ENCODE data around the gene EEIG2.

- TF ChIP-seq POLR2A (IDR thresholded peaks at IDR 0.05): no peak
- TF ChIP-seq, protein P1, sequence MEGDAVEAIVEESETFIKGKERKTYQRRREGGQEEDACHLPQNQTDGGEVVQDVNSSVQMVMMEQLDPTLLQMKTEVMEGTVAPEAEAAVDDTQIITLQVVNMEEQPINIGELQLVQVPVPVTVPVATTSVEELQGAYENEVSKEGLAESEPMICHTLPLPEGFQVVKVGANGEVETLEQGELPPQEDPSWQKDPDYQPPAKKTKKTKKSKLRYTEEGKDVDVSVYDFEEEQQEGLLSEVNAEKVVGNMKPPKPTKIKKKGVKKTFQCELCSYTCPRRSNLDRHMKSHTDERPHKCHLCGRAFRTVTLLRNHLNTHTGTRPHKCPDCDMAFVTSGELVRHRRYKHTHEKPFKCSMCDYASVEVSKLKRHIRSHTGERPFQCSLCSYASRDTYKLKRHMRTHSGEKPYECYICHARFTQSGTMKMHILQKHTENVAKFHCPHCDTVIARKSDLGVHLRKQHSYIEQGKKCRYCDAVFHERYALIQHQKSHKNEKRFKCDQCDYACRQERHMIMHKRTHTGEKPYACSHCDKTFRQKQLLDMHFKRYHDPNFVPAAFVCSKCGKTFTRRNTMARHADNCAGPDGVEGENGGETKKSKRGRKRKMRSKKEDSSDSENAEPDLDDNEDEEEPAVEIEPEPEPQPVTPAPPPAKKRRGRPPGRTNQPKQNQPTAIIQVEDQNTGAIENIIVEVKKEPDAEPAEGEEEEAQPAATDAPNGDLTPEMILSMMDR (IDR thresholded peaks at IDR 0.05): no peak
These were observed 12.3 kb downstream of the EEIG2 start for GRCh38 chr1:108572182-108572581.
